HL-60/S4 treated with retinoic acid at 250 ng/mL for 4 days and 3 days (cell line): ENCODE measurements around the gene HEBP1.

Experiments used
- in situ Hi-C: fragments of 300-500 bp; cut with MboI; formaldehyde crosslinking; loops from 2 replicates; pipeline ENCODE4 v1.7.0; 2022; ENCODE audit warnings: low sequenced_read_pairs

The HEBP1 gene

GRCh38 chr12:12926571-12927071, 73.4 kb downstream of the HEBP1 start:
- in situ Hi-C loops = no loop called here

DNA sequence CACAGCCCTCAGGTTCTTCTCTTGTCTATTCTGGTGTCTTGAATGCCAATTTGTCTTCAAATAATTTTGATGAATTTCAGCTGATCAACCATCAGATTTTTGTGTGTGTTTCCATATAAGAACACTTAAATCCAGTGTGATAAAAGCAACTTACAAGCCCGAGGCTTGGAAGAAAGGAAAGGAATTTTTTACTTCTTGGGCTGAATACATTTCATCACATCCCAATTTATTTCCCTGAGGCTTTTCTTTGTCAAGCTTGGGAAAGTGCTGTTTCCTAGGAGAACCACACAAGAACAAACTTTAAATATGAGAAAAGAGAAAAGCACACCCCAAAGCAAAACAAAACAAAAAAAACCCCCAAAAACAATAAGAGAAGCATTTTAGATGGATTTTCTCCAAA, 74.7 kb downstream of the HEBP1 start:
- in situ Hi-C loops = no loop called here
